ENCODE results near the gene PPHLN1.

PPHLN1 gene, protein sequence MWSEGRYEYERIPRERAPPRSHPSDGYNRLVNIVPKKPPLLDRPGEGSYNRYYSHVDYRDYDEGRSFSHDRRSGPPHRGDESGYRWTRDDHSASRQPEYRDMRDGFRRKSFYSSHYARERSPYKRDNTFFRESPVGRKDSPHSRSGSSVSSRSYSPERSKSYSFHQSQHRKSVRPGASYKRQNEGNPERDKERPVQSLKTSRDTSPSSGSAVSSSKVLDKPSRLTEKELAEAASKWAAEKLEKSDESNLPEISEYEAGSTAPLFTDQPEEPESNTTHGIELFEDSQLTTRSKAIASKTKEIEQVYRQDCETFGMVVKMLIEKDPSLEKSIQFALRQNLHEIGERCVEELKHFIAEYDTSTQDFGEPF

GRCh38 chr12:42325653-42326474, at the start of gene PPHLN1, which contains the start of gene ZCRB1:
TSS of gene PPHLN1 (plus strand) at chr12:42326167. CDS start at chr12:42335903, 9,736 bp downstream.
TSS of gene ZCRB1 (minus strand) at chr12:42326094. CDS start at chr12:42324102, 1,992 bp downstream.
- DNase-seq (ENCODE audit: low read depth), result peak; percentile 66

DNA sequence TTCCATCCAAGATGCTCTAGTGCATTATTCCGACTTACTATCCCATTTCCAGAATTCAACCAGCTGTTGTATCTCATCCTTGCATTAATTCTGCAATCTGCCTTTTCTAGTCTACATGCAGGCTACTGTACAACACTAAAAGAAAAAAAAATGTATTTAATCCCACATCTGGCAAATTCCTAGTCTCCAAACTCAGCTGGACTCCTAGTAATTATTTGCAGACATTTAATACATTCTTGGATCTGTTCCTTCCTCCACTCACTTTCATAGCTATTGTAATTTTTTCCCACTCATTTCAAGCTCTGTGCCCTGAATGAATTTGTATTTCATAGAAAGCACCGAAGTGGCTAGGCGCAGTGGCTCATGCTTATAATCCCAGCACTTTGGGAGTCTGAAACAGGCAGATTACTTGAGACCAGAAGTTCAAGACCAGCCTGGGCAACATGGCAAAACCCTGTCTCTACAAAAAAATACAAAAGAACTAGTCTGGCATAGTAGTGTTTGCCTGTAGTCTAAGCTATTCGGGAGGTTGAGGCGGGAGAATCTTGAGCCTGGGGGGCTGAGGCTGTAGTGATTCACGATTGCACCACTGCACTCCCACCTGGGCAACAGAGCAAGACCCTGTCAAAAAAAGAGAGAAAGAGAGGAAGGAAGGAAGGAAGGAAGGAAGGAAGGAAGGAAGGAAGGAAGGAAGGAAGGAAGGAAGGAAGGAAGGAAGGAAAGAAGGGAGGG, 48.4 kb upstream of the PPHLN1 start:
- no peak for DNase-seq (ENCODE audit: low read depth)

GRCh38 chr12:42278128-42278510, 47.8 kb upstream of the PPHLN1 start:
- DNase-seq (ENCODE audit: low read depth), result no peak

GRCh38 chr12:42281278-42281677, 44.7 kb upstream of the PPHLN1 start:
- no peak for DNase-seq (ENCODE audit: low read depth)

DNA sequence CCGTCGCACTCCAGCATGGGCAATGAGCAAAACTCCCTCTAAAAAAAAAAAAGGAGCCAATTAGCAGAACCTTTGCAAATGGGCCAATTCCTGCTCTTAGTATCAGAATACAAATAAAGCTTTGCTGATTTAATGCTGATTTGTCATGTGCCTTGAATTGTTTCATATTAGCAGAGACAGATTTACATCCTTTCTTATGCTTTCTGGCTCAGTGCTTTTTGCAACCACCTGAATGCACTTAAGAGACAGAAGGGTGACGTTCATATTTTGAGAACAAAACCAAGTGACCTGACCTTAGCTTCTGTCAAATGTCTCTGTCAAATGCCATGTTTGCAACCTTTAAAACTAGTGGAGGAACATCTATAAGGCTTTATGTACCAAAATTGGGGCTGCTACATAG, 44.1 kb upstream of the PPHLN1 start:
- no peak for DNase-seq (ENCODE audit: low read depth)

DNA sequence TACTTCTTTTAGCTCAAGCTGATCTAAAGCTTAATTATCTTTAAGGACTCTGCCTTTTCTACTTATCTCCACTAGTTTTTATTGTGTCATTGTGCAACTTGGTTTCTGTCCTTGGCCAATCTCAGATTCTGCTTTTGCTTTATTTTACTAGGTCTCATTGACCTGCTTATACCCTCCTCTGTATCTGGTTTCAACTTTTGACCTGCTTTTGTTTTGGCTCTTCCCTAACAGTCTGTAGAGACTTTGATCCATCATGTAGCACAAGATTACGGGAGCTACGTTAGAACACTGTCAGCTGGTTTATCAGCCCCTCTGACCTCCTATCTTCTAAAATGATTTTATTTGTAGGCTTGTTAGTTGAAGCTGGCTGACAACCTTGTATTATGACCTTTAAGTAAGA, 43.7 kb upstream of the PPHLN1 start:
- DNase-seq (ENCODE audit: low read depth), result no peak

- DNase-seq (ENCODE audit: low read depth), result no peak
These were observed 42.2 kb upstream of the PPHLN1 start for GRCh38 chr12:42283739-42284138.

- DNase-seq (ENCODE audit: low read depth), result no peak
These were observed 41.8 kb upstream of the PPHLN1 start for GRCh38 chr12:42284157-42284556.

DNA sequence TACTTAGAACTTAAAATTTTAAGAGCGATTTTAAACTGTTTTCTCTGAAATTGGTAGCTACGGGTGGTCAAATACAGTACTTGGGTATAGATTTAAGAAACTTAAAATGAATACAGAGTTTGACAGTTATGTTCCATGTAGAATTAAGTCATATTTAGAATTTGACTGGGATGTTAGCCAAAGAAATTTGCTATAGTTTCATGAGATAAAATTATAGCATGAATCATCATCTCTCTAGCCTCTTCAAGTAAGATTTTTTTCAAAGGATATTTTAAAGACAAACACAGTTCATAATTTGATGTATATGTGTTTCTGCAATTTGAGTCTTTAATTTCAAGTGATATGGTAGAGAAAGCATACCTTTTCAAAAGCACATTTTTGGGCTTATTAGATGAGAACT, 41.1 kb upstream of the PPHLN1 start:
- DNase-seq (ENCODE audit: low read depth), result no peak

- no peak for DNase-seq (ENCODE audit: low read depth)
These were observed 40.5 kb upstream of the PPHLN1 start for GRCh38 chr12:42285431-42285830.

GRCh38 chr12:42286741-42287140, 39.2 kb upstream of the PPHLN1 start:
- no peak for DNase-seq (ENCODE audit: low read depth)

DNA sequence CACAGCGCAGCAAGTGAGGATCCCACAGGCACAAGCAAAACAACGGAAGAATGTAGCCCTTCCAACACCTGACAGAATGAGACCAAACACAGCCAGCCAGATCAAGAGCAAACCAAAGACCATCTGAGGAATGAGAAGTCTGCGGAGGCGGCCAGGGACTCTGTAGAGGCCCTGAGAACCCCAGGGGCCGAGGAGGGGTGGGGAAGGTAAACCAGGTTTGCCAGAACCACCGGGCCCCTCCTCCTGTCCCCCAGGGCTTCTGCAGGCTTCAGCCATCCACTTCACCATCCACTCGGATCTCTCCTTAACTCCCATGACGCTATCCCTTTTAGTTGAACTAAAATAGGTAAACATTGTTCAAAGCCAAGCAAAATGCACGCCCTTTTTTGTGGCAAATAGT, 37.4 kb upstream of the PPHLN1 start:
- no peak for DNase-seq (ENCODE audit: low read depth)

- DNase-seq (ENCODE audit: low read depth), result no peak
These were observed 34.3 kb upstream of the PPHLN1 start for GRCh38 chr12:42291680-42292079.

DNA sequence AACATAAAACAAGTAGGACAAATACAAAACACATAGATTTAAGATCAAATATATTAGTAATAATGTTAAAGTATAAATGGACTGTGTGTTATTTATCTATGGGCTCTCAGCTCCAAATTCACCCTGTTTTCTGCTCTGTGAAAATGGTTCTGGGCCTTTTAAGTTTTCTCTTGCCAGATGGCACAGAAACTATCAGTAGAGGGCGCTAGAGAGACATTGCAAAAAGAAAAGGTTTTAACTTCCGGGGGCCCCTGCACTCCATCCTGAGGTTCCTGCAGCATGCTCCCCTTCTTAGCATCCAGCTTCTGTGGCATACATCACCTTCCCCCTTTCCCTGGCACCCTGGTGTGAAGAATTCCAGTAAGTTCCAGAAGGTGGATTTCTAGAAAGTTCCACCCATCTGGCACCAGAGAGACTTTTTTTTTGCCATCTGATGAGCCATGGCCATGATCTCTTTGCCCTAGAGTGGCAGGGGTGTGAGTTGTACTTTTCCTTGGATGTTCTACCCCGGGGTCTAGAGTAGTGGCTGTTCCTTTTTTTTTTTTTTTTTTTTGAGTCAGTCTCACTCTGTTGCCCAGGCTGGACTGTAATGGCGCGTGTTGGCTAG, 29.4 kb upstream of the PPHLN1 start:
- no peak for DNase-seq (ENCODE audit: low read depth)

- no peak for DNase-seq (ENCODE audit: low read depth)
These were observed 27.1 kb upstream of the PPHLN1 start for GRCh38 chr12:42298887-42299286.

- DNase-seq (ENCODE audit: low read depth), result peak; percentile 47
These were observed 26.3 kb upstream of the PPHLN1 start for GRCh38 chr12:42299392-42300308.

- DNase-seq (ENCODE audit: low read depth), result no peak
These were observed 19.7 kb upstream of the PPHLN1 start for GRCh38 chr12:42306297-42306696.

- no peak for DNase-seq (ENCODE audit: low read depth)
These were observed 17.6 kb upstream of the PPHLN1 start for GRCh38 chr12:42308390-42308789.

- no peak for DNase-seq (ENCODE audit: low read depth)
These were observed 16.0 kb upstream of the PPHLN1 start for GRCh38 chr12:42309996-42310395.

- no peak for DNase-seq (ENCODE audit: low read depth)
These were observed 10.9 kb upstream of the PPHLN1 start for GRCh38 chr12:42315108-42315507.

GRCh38 chr12:42320796-42321195, 5.2 kb upstream of the PPHLN1 start:
- no peak for DNase-seq (ENCODE audit: low read depth)
